LHCN-M2 (cell line): Measurements from ENCODE around the gene DRD1. TPM values are rescaled to one million over a fixed set of nuclear protein-coding genes. Genes with fewer than 3 reads are reported as not detected.
"Not testable (repeated sequence)": the region's sequence is repeated elsewhere in the genome, so short reads cannot be mapped to it uniquely, and the experiment has no call there.

Source experiments
- DNase-seq: peaks from one replicate; pipeline ENCODE4 v3.0.0-alpha.2; 2012; ENCODE audit warnings: low read depth
- total RNA-seq: library from RNA; depleted of rRNA; stranded (reverse); fragments of >200 nt; gene quantifications from 2 replicates; pipeline ENCODE4 v1.2.3, GENCODE V29; 2014

DRD1 gene
- total RNA-seq, 1 experiment from 2014 or later: not detected

DNA sequence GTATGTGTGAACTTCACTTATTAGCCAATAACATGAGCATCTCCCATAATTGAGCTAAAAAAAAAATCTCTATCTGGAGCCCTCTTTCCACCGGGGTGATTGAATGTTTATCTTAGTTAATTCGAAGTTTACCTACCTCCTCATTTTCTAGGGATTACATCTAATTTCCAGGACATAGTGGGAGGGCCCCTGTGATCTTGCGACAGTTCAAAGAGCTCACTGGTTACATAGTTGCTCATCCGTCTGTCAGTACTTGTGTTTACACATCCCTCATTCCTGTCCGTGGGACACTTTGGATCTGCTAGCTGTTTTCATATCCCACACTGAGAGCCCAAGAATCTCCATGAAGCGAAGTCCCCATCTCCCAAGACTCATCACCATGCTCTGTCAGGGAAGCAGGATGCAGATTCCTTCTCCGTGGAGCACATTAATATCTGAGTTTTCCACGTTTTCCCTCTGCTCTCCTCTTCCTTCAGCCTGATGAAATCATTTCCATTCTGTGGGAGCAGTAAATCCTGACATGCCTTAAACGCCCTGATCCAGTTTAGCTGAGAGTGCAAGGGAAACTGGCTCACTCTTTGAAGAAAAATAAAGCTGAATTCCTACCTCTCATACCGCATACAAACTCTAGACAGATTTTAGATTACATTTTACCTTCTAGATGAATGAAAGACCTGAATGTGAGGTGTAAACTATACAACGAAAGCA is 24.2 kb upstream of the DRD1 start:
- DNase-seq: no peak

DNA sequence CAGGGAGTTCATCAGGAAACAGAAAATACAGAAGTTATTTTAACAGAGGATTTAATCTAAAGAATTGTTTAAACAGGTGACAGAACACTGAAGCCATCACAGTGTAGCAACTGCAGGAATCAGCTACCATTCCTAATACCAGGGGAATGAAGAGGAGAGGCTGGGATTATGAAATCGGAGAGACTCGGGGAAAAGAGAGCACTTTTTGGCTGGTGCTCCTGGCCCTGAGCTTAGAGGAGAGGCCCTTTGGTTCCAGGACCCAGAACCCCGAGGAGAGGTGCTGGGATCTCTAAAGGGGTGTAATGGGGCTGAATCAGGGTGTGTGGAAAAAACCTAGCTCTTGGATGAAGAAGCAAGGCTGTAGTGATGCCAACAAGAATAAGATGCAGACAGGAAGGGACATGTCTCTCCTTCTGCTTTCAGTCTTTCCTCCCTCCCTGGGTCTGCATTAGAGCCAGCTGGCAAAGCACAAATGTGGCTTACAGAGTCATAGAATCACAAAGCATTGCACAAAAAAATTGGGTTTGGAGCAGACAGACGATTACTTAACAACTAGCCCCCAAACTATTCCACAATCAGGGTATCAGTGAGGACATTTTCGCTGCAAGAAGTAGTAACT is 22.8 kb upstream of the DRD1 start:
- DNase-seq: no peak

DNA sequence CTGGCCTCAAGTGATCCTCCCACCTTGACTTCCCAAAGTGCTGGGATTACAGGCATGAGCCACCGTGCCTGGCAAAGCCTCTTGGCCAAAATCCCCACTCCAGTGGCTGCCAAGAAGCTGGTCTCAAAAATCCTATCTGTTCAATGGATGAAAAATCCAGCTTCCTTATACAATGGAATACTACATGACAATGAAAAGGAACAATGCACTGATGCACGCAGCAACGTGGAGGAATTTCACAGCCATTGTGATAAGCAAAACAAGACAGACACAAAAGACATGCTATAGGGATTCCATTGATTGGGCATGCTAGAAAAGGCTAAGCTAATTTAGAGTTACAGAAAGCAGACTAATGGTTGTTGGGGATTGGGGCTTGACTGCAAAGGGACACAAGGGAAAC is 21.3 kb upstream of the DRD1 start:
- no peak for DNase-seq

DNA sequence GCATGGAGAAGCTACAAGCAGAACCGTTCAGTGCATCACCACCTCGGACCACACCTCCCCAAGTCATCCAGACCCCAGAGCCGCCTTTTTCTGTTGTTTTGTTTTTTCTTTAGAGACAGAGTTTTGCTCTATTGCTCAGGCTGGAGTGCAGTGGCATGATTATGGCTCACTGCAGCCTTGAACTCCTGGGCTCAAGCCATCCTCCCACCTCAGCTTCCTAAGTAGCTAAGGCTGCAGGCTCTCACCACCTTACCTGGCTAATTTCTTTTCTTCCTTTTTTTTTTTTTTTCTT is 20.9 kb upstream of the DRD1 start:
- DNase-seq: no peak

DNA sequence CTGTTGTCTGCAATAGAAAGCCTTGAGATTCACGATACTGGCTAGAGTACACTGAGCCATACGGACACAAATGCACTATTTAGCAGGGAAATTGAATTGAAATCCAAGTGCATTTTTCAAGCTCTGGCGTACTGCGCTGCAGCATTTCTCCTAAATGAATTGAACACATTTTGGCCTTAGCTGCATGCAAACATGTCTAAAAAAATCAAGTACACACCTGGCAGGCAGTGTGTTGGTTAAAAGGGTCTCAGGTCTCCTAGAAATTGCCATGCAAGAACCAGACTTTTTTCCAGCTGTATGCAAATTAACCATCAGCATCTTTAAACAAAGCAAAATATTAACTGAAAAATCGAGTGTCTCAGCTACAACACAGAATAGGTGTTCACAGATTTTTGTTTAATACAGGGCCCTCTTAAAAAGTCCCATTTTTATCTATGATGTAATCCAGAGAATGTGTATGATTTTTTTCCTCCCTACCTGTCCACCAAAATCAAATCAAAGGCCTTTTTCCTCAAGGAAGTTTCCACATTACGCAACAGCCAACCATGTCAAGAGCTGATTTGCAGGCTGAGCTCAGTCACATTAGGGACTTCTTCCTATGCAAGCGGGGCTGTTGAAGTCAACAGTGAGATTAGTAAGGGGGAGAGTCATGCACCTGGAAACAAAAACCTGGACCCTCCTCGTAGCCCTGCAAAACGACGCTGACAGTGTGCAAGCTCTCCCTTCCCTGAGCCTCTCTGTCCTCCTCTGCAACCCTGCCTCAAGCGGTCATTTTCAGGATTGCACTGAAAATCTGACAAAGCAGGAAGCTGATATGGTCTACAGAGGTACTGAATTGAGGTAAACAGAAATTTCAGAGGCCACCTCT is 20.3 kb upstream of the DRD1 start:
- DNase-seq: peak; percentile 37

DNA sequence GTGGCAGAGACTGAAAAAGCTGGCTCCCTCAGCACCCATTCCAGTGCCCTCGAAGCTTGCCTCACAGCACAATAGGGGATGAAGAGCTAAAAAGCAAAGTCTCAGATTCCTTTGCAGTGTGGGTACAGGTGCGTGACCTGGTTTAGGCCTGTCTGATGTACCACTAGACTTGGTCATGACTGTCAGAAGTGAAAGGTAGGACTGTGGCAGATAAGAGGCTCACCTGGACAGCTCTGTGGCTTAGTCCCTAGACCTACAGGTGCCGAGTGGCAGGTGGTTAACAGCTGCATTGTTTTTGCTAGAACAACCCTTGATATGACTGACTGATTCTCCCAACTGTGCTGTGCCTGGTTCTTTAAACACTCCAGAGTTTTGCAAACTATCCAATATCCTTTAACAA is 19.7 kb upstream of the DRD1 start:
- no peak for DNase-seq

DNA sequence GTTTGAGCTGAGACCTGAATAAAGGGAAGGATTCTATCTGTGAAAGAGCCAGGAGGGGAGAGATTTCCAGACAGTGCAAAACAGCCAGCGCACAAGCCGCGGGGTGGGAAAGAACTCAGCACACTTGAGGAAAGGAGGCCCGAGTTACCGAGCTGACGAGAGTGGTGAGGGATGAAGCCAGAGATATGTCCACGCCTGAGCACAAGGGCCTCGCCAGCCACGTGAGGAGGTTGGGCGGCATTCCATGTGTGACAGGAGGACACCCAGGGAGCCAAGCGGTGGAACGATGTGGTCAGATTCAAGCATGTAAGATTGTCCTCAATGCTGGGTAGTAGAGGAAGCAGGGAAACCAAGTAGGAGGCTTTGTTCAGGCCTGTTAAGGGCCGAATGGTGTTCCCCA is 17.4 kb upstream of the DRD1 start:
- DNase-seq: no peak

DNA sequence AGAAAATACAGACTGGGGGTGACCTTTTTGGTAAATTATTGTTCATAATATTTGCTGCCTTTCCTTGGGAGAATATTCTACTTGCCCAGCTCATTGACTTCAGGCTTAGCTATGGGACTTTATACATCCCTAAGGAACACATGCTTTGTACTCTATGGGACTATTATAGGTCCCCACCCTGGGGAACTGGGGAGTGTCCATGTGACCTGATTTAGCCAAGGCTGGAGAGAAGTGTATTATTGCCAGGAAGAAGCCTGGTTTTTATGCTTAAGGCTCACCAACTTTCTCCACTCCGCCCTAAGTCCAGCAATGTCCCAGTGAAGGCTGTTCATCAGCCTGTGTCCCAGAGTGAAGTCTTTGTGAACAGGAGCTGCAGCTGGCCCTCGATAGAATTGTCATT is 16.6 kb upstream of the DRD1 start:
- no peak for DNase-seq

DNA sequence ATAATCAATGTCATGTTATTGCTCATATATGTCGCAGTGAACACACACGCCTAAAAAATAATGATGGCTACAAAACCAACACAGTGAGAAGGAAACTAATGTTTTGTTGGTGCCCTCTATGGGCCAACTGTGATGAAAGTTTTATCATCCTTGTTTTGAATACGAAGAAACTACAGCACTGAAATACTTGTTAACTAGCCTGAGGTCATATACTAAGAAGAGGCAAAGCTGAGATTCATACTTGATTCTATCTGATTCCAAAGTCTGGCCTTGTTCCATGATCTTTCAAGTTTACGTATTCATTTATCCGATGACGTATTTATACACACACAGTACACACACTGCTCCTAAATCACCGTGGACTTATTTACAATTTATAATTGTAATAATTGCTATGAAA is 16.1 kb upstream of the DRD1 start:
- no peak for DNase-seq

DNA sequence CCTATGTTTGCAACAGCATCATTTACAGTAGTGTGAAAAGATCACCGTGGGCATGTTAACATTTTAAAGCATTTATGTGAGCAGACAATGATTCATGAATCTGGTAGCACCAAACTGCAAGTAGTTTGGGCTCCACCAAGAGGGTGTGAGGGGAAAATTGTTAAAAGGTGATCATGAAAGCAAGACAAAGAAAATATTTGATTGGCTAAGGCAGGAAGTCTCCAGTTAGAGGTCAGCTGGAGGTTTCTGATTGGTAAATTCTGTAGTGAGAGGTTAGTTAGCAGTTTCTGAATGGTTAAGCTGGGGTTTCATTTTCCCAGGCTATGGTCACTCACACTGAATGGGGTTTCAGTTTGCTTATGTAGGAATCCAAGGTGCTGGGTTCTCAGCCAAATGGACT is 13.5 kb upstream of the DRD1 start:
- peak; percentile 16 for DNase-seq

DNA sequence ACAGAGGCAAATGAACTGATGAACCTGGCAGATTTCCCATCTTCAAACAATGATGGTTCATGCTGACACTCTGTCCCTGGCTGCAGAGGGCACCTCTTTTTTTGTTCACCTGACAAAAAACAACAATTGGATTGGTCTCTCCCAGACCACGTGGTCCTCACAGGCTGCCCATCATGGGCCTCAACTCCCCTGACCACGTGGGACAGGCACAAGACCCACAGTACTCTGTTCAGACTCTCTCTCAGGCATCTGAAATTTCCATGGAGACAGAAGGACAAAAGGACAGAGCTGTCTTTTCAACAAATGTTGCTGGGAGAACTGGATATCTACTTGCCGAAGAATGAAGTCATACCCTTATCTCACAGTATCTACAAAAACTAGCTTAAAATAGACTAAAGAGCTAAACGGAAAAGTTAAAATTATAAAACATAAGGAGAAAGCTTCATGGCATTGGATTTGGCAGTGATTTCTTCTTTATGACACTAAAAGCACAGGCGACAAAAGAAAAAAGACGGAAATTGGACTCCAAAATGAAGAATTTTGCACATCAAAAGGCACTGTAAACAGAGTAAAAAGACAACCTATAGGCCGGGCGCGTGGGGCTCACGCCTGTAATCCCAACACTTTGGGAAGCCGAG is 12.2 kb upstream of the DRD1 start:
- no peak for DNase-seq

DNA sequence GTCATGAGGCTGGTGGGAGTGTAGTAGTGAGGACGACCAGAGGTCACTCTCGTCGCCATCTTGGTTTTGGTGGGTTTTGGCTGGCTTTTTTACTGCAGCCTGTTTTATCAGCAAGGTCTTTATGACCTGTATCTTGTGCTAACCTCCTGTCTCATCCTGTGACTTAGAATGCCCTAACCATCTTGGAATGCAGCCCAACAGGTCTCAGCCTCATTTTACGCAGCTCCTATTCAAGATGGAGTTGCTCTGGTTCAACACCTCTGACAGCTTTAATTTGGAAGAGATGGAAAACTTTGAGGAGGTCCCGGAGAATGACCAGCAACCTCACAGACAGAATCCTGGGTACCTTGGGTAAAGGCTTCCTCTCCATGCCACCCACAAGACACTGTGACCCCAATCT is 10.4 kb upstream of the DRD1 start:
- DNase-seq: not testable (repeated sequence)

DNA sequence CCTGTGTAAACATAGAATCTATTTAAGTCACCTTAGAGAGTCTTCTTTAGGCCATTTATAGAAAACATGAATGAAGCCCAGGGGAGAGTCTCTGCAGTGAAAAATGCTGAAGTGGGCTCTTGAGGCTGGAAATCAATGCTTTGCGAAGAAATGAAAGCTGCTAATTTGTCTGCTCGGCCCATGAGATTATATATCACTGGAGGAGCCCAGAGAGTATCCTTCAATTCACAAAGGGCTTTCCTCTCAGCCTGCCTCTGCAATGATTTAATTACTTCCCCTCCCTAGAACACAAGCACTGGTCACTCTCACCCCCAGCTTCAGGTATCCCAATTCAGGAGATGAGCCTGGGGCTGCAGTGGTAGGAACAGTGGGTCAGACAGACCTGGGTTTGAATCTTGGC is 8.2 kb upstream of the DRD1 start:
- DNase-seq: no peak

DNA sequence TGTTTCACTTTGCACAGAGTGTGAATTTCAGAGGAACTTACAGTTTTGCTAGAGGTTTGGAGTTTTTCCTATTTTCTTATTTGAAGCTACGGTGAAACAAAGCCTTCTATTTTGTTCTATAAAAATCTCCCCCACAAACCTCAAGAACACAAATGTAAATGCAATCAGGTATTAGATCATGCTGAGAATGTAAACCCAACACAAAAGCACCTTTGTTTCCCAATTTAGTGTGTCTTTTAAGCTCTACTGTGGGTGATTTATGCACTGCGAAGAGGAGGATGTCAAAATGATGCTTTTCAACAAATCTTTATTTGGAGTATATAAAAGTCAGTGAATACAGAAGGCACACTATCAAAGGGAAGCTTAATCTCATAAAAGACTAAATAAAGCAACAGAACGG is 4.3 kb upstream of the DRD1 start:
- DNase-seq: no peak

DNA sequence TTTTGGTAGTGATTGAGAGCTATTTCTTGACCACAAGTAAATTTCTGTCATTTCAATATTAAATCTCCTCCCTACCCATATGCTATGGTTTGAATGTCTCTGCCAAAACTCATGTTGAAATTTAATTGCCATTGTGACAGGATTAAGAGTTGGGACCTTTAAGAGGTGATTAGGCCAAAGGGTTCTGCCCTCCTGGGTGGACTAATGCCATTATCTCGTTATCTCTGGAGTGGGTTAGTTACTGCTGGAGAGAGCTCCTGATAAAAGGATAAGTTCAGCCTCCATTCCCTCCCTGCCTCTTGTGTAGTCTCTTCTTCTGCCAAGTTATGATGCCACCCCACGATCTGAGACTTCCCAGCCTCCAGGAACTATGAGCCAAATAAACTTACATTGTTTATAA is 3.6 kb upstream of the DRD1 start:
- no peak for DNase-seq

DNA sequence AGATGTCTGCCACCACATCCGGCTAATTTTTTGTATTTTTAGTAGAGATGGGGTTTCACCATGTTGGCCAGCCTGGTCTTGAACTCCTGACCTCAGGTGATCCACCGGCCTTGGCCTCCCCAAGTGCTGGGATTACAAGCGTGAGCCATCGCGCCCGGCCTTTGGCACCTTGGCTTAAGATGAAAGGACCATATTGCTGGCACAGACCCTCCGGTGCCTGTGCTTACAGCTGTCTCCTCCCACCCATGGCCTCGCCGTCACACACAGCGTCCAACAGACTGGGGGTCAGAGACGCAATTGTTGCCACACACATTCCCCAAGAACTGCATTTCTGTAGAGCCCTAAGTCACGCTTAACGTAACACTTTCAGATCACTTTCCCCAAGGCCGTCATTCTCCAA is 2.4 kb upstream of the DRD1 start:
- DNase-seq: not testable (repeated sequence)

DNA sequence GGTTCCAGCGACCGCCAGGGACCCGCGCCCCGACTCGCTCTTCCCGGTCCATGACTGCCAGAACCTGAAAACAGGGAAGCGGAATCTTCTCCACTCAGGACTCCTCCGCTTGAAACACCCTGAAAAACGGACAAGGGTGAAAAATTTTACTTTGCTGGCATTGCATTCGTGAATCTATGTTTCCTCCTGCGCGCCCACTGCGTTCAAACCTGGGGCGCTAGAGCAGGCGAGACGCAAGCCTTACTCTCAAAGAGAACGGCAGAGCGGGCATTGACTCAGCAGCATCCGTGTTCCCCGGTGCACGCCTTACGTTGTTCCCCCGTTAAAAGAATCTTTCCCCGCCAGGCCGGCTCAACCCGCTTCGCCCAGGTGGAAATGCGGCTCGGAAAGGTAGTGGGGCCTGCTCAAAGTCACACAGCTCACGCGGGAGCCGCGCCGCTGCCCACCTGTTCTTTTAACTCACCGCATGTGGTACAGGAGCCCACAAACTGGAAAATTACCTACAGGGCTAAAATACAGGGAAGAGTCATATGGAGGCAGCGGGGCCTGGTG is 999 bp upstream of the DRD1 start:
- DNase-seq: no peak

DNA sequence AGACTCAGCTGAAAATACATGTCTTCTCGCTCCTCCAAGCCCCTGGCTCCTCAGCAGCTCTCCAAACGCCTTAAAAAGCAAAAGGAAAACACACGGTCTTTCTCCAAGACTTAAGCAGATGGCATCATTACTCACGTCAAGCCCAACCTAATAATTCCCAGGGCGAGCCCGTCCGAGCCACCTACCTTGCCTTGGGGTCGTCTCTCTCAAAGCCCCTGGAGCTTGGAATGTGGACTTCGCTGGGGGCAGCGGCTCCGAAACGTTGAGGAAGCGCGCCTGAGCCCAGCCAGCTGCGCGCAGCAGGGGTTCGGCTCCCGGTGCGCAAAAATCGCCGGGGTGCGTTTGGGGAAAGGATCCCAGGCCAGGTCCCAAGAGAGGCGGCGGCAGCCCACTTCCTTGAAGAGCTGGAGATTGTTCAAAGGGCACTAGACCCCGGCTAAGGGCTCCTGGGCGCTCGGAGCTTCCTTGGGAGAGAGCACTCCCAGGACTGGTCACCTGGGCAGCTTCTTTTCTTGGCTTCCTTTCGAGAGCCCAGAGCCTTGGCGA is 395 bp downstream of the DRD1 start:
- DNase-seq: no peak

DNA sequence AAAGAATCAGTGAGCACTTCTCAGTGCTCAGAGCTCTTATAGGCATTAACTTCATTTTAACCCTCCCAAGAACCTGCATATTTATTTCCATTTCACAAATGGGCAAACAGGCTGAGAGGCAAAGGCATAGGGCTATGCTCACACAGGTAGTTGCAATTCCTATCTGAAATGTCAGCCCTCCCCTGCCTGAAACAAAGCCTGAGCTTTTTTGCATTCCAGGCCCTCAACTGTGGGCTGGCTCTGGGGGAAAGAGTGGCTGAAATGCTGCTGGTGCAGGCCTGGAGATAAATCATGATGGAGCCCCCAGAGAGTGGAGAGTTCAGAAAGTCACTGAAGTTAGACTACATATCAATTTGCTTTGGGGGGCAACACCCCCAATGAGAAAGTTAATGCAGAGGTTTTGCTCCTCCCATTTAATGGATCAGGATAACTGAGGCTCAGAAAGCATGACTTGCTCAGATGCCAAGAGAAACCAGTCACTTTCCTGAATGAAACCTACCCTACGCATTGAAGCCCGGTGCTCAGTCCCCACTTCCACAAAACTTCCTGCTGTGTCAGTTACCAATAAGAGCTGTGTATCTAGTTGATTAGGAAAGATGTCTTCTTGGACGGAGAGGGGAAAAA is 5.6 kb downstream of the DRD1 start:
- no peak for DNase-seq

DNA sequence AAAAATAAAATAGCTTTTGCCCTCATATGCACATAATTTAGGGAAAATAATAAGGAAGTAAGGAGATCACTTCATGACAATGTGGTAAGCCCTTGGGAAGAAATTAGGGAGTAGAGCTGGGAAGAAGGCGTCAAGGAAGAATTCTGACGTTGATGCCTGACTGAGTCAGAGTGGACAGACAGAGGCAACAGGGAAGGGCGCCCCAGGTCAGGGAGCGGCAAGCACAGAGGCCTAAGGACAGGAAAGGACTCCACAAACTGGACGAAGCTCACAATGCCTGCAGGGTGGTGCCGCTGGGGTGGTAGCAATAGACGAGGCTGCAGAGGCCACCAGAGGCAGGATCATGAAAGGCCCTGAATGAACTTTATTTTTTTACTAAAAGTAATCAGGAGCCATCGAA is 7.6 kb downstream of the DRD1 start:
- DNase-seq: no peak

DNA sequence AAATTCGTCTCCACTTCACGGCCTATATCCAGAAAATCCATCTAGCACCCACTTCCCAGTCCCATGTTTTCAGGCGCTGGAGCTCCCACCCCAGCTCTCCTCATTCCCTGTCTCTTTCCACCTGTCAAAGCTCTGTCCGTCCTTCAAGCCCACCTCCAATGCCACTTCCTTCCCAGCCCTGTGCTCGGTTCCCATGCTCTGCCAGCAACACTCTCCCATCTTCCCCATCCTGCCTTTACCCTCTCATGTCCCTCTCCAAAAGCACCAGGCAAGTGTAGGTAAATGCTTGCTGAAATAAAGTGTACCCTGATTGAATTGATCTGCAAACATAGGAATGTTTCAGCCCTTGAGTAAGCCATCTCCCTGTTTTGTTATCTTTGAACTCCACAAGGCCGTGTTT is 9.2 kb downstream of the DRD1 start:
- no peak for DNase-seq
